ENCODE results near the gene C1orf159.

C1orf159 gene

DNA sequence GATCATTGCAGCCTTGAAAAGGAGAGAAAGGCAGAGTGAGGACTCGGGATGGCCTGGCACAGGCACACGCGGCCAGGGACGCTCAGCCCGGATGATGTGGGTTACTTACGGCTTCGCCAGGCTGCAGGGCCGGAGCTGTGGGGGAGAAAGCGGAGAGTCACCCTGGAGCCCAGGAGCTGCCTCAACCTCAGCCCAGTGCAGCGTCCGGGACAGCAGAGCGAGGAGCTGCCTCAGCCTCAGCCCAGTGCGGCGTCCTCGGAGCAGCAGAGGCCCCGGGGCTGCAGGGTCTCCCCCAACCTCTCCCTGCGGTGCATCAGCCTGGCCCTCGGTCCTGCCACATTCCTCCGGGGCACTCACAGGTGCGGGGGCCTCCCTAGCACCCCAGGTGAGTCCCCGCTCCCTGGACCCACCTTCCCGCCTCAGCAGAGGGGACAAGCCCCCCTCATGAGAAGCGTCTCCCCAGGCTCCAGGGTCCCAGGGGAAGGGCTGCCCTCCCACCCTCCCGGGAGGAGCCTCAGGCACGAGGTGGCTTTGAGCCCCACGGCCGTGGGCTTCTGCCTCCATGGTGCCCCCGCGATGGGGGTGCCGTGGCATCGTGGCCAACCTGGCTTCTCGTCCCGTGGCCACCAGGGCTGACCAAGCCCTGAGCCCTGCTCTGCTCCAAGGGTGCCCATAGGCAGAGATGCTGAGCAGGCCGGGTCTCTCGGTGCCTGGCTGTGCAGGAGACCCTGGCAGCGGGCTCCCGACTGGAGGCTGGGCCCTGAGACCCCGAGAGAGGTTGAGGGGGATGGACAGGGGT, 31.3 kb downstream of the C1orf159 start:
- Histone ChIP-seq H3K9ac (ENCODE audit: low read length) (no peak overlapping the region), H3K4me3 (ENCODE audit: low read length) (no peak overlapping the region), H3K27me3 (replicated peaks; ENCODE audit: insufficient read depth, low read length) (peaks cover 8% of the 10 kb centered on the region), H3F3A (ENCODE audit: insufficient read depth, low read length) (no peaks in the 10 kb centered on the region), H3K4me1 (ENCODE audit: low read length) (no peaks in the 10 kb centered on the region), H4K20me1 (ENCODE audit: insufficient read depth, low read length) (no peaks in the 10 kb centered on the region), H3K4me2 (ENCODE audit: low read depth, low read length) (no peak overlapping the region), H3K9me2 (replicated peaks; ENCODE audit: insufficient read depth, low read length) (no peaks in the 10 kb centered on the region), H2AFZ (ENCODE audit: low read length) (no peak overlapping the region), H3K27ac (ENCODE audit: low read length) (no peak overlapping the region), H3K36me3 (replicated peaks; ENCODE audit: insufficient read depth, low read length) (no peaks in the 10 kb centered on the region), H3K9me3 (replicated peaks; ENCODE audit: insufficient read depth, low read length) (no peaks in the 10 kb centered on the region), H3K79me2 (ENCODE audit: low read length) (no peaks in the 10 kb centered on the region)
- no peak for DNase-seq
- no peak for TF ChIP-seq CTCF (IDR thresholded peaks at IDR 0.05; ENCODE audit: low read length)
- TF ChIP-seq EZH2phosphoT487 (IDR thresholded peaks at IDR 0.05; ENCODE audit: low read length), result no peak
- no peak for TF ChIP-seq EZH2 (optimal IDR thresholded peaks at IDR 0.05; ENCODE audit: low read depth, low read length)

- no peak overlapping the region for H3K4me3 ChIP-seq (ENCODE audit: low read length)
- no peak overlapping the region for H3K4me2 ChIP-seq (ENCODE audit: low read depth, low read length)
- H3F3A ChIP-seq (ENCODE audit: insufficient read depth, low read length), result no peaks in the 10 kb centered on the region
- DNase-seq, result no peak
- no peaks in the 10 kb centered on the region for H3K9me3 ChIP-seq (replicated peaks; ENCODE audit: insufficient read depth, low read length)
- H3K9me2 ChIP-seq (replicated peaks; ENCODE audit: insufficient read depth, low read length), result no peaks in the 10 kb centered on the region
- H3K4me1 ChIP-seq (ENCODE audit: low read length), result no peaks in the 10 kb centered on the region
- no peaks in the 10 kb centered on the region for H4K20me1 ChIP-seq (ENCODE audit: insufficient read depth, low read length)
- H3K27me3 ChIP-seq (replicated peaks; ENCODE audit: insufficient read depth, low read length), result peaks cover 12% of the 10 kb centered on the region
- H3K27ac ChIP-seq (ENCODE audit: low read length), result no peak overlapping the region
- no peak overlapping the region for H2AFZ ChIP-seq (ENCODE audit: low read length)
- no peaks in the 10 kb centered on the region for H3K79me2 ChIP-seq (ENCODE audit: low read length)
- H3K9ac ChIP-seq (ENCODE audit: low read length), result no peak overlapping the region
- no peak for TF ChIP-seq EZH2phosphoT487 (IDR thresholded peaks at IDR 0.05; ENCODE audit: low read length)
- no peak for TF ChIP-seq CTCF (IDR thresholded peaks at IDR 0.05; ENCODE audit: low read length)
- no peaks in the 10 kb centered on the region for H3K36me3 ChIP-seq (replicated peaks; ENCODE audit: insufficient read depth, low read length)
Measured at GRCh38 chr1:1083416-1084371, 32.2 kb downstream of the C1orf159 start.

DNA sequence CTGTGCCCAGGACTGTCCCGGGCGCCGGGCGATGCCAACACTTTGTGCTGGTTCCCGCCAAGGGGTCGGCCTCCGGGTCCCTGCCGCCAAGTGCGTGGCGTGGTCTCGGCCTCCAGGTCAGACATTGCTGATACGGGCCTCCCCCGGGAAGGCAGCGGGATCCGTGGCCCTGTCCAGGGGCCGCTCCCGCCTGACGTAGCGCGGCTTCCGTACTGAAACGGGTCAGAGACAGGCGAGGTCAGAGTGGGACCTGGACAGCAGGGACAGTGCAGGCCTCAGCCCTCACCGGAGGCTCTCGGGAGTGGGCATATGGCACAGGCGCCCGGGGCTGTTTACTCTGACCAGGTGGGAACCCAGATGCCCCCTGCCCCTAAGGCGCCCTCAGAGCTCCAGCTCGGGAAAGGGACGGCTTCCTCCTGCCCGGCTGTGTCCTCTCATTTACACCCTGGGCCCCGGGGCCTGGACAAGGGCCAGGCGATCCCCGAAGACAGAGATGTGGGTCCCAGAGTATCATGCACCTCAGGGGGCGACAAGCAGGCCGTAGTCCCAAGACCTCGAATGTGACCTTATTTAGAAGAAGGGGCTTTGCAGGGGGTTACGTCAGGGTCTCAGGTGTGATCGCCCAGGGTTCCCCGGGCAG, 33.0 kb downstream of the C1orf159 start:
- no peak overlapping the region for H3K27ac ChIP-seq (ENCODE audit: low read length)
- no peaks in the 10 kb centered on the region for H3K9me2 ChIP-seq (replicated peaks; ENCODE audit: insufficient read depth, low read length)
- no peaks in the 10 kb centered on the region for H4K20me1 ChIP-seq (ENCODE audit: insufficient read depth, low read length)
- H3K4me3 ChIP-seq (ENCODE audit: low read length), result no peak overlapping the region
- TF ChIP-seq EZH2phosphoT487 (IDR thresholded peaks at IDR 0.05; ENCODE audit: low read length) (no peak), CTCF (IDR thresholded peaks at IDR 0.05; ENCODE audit: low read length) (no peak), EZH2 (optimal IDR thresholded peaks at IDR 0.05; ENCODE audit: low read depth, low read length) (no peak)
- H3K9ac ChIP-seq (ENCODE audit: low read length), result no peak overlapping the region
- H3K4me1 ChIP-seq (ENCODE audit: low read length), result no peaks in the 10 kb centered on the region
- no peak for DNase-seq
- H3K9me3 ChIP-seq (replicated peaks; ENCODE audit: insufficient read depth, low read length), result no peaks in the 10 kb centered on the region
- no peak overlapping the region for H3K4me2 ChIP-seq (ENCODE audit: low read depth, low read length)
- H3K36me3 ChIP-seq (replicated peaks; ENCODE audit: insufficient read depth, low read length), result no peaks in the 10 kb centered on the region
- H2AFZ ChIP-seq (ENCODE audit: low read length), result no peak overlapping the region
- H3F3A ChIP-seq (ENCODE audit: insufficient read depth, low read length), result no peaks in the 10 kb centered on the region
- H3K27me3 ChIP-seq (replicated peaks; ENCODE audit: insufficient read depth, low read length), result peaks cover 12% of the 10 kb centered on the region
- H3K79me2 ChIP-seq (ENCODE audit: low read length), result no peaks in the 10 kb centered on the region
